Stimulated activated CD8-positive, alpha-beta memory T cell treated with anti-CD3 and anti-CD28 coated beads, Interleukin-7, amount 100 ng/mL, for 1 hour (primary cell): ENCODE measurements around the gene CLDN22.

Source experiments
- DNase-seq, 2 donors: peaks; one replicate each; pipeline ENCODE4 v3.0.0-alpha.2; 2020; ENCODE audit warnings: low read depth in 2 of 2

The CLDN22 gene

DNA sequence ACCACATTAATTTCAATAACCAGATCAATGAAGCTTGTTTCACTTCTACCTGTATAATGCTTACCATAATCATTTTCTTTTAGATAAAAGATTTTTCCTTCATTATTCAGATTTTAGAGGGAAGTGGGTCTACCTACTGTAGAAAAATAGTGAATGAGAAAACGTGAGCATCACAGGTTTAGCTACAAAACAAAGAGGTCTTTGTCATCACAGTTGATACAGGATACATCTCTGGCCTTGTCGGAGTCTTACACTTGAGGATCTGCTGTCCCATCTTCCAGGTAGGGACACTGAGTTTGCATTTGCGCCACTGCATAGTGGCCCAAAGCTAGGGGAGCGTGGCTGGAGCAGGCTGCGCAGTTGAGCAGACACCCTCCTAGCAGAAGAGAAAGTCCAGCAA, 1.4 kb upstream of the CLDN22 start:
- DNase-seq = no peak

DNA sequence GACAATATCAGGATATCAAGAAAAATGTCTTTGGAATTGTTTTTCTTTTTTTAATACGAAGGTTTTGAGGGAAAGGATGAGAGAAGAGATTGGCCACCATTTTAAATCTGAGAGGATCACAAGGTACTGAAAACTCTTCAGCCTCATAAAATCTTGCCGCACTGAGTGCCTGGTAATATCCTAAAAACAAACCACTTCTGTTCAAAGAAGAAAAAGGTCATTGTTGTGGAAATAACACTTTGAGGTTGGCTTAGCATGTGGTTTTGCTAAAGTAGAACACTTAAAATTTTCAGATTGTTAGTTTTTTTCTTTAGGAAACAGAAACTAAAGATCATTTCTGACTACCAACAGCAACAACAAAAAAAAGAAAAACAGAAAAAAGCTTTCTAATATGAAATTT, 1.0 kb upstream of the CLDN22 start:
- no peak for DNase-seq

DNA sequence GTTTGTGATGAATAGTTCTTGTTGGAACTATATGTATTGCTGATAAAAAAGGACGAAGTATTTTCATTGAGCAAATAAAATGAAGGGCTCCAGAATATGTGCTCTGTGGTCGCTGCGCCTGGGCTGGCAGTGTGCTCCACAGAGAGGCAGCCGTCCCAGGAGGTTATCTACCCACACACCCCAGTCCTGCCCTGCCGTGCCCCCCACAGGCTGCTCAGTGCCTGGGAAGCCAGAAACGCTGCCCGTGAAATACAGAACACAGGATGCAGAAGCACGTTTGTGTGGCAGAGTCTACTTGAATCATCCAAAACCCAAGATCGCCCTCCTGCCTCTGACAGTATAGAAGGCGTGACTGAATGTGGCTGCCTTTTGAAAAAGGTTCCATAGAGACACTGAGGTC, 1.4 kb downstream of the CLDN22 start:
- DNase-seq = no peak

DNA sequence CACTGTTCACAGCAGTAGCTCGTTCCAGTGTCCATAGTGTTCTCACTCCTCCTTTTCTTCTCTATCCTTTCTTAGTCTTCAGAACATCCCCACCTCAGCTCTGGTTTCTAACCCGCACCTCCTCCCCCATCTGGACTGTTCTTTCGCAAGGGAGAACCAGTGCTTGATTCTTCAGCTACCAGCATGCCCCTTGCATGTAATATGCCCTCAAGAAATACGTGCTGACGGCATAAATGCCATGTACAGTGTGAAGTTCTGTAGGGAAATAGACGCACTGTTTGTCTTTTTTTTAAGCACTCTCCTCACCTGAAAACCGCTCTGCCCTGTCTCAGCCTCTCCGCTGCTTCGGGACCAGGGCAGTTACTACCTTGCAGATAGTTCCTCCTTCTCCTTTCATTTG, 5.3 kb downstream of the CLDN22 start:
- DNase-seq = no peak

DNA sequence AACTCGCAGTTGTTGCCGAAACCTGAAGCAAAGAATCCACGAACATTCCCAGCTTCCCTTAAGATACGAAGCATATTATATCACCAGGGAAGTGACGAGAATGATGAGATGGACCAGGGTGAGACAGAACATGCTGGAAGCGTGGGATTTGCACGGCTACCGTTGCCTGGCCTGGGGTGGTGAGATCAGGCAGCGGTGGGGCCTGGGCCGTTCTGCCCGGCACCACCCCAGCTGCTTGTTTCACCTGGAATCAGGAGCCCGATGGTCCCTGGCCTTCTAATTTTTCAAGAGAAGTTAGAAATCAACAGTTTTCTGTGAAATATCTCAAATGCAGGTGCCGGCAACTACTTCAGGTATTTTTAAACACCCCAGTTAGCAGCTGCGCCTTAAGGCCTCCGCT, 5.7 kb downstream of the CLDN22 start:
- DNase-seq = no peak

DNA sequence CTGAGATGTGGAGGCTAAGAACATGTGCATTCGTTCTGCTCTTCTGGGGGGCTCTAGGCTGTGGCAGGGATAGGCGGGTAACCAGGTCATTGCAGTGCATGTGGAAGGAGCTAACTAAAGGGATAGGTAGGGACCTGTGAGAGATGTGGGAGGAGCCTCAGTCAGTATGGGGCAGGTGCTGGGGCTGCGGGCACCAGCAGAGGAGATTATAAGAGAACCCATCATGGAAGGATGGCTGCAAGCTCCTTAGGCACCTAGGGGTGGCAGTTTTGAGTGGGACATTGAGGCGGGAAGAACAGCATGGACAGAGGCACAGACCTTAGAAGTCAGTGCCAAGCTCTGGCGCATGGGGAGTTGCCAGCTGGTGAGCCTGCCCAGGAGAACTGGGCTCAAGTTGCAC, 7.2 kb downstream of the CLDN22 start:
- no peak for DNase-seq

DNA sequence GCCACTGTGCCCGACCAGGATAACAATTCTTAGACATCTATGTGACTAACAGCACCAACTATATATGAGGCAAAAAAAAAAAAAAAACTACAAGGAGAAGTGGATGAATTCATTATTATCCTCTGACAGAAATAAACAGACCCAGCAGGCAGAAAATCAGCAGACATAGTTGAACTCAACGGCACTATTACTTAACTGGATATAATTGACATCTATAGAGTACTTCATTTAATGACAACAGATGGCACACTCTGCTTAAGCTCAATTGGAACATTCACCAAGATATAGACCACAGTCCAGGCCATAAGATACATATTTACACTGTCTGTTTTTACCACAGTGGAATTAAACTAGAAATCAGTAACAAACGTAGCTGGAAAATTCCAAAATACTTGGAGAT, 13.3 kb downstream of the CLDN22 start:
- no peak for DNase-seq

DNA sequence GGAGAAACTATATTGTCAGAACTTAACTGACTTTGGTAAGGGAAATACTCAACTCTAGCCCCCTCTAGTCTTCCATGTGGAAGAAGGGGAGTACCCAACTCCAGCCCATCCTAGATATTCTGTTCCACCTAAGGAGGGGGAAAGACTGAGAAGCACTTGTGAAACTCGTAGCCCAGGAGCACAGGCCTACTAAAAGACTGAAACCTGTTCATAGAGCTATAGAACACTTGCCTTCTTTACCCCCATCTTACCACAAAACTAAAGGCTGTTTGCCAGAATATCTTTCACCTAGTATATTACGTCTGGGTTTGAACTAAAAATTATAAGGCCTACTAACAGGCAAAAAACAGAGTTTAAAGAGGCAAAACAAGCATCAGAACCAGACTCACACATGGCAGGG, 15.5 kb downstream of the CLDN22 start:
- DNase-seq = no peak

DNA sequence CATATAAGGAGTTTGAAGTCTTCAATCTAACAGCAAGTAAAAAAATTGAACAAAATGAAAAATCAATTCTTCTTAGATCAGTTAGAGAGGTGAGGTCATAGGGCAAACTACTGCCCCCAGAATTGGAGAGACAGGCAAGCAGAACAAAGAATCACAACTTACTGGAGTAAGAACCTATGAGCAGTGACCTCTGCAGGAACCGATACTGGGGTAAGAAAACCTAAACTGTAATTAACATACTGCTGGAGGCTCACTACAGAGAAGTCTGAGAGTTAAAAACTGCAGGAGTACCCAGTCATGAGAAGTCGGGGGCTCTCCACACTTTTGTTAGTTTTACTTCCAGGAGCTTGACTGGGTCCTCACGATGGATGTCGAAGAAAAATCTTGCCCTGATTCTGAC, 16.0 kb downstream of the CLDN22 start:
- DNase-seq = no peak

DNA sequence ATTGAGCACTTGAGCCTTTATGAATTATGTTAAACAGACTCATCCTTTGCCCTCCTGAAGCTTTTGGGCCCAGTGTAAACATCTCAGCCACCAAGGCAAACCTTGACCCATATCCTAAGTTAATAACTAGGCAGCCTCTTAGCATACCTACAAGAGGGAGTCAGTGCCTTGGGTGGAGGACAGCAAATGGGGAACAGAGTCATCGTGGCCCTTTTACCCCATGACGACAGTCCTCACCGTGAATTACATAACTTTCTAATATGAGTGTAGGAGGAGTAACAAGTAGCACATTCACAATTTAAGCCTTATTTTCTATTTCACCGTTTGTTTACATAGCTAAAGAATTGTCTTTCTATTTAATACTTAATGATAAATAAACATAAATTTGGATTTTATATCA, 16.8 kb downstream of the CLDN22 start:
- DNase-seq = no peak

DNA sequence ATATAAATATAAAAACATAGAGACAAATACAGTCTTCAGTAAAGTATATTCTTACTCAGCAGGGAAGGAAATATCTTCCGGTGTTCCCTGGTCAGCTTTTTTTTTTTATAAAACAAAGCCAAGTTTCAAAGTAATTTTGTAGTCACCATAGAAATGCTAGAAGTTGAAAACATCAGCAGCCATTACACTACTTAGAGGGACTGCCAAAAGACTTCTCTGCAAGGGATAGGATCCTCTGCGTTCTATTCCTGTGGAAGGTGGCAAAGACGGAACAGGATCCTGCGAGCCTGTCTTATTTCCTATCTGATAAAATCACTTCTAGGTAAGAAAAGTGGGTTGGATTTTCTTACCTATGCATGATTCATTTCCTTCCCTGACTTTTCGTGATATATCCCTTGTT, 19.4 kb downstream of the CLDN22 start:
- no peak for DNase-seq

DNA sequence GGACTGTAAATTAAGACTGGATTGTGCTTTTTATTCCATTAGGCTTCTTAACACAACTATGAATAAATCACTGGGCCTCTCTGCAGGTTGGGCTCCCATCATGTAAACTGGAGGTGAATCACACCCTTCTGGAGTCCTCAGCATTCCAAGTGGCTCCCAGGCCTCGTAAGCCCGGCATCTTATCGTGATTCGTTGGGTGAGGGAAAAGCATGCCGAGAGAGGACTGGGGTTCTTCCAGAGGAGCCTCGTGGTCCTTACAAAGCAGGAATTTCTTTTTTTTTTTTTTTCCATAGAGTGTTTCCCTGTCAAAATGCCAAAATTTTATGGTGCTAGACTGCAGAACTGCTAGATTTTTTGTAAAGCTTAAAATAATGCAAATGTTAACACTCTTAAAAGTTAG, 20.0 kb downstream of the CLDN22 start:
- no peak for DNase-seq

DNA sequence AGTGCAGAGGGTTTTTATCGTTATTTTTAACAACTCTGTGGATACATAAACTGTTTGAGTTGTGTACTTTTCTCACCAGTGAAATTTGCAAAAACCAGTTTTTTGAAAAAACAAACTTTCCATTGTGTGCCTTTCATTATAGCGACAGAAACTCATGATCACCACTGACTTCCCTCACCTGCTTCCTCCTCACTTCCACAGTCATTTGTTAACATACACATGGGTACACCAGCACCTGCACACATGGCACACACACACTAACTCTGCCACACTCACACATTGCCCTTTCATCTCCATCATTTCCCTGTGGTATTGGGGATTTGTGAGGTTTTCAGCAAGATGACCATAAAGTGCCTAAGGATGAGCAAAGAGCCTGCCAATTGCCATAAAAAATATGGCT, 20.6 kb downstream of the CLDN22 start:
- DNase-seq = no peak

DNA sequence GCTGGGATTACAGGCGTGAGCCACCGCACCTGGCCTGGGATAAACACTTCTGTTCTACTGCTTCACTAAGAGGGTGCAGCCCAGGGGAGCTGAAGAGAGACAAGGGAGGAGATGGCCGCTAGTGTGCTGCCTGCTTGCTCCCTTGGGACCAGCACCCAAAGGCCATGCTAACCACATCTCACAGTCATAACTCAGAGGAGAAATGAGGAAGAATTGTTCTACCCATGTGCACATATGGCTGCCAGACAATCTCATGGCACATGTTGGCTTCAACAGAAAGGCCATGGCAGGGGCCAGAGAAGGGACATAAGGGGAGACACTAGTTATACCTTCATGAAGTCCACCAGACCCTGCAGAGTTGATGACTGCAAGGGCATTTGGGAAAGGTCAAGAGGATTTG, 22.4 kb downstream of the CLDN22 start:
- DNase-seq = no peak

DNA sequence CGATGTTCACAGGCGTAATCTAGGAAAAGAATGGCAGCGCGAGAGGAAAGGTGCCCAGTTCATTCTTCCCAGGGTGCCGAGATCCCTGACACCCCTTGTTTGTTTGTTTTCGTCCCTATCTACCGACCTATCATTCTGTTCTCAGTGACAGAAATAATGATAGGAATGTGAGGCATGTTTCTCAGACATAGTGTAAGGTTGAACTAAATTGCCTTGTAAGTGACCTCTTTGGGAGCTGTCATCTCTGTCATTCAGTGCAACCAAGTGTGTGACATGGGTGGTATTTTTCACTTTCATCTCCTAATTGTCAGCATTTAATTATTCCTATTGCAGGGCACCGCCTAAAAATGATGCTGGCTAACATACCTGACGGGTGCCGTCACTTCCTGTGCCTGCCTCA, 24.4 kb downstream of the CLDN22 start:
- DNase-seq = no peak

DNA sequence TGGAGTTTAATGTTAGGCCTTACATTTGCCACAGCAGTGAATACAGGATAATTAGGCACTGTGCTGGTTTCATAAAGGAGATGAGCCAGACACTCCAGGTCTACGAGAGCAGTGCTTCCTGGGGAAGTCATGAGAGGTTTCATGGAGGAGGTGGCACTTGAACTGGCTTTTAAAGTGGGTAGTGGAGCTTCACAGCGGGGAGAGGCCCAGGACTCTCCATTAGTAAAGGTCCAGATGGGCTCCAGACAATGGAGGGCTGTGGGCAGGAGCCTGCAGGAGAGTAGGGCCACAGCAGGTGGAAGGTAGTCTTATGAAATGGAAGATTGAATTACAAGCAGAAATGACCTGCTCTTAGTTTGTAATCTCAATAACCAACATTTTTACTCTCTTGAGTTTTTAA, 29.0 kb downstream of the CLDN22 start:
- DNase-seq = no peak

DNA sequence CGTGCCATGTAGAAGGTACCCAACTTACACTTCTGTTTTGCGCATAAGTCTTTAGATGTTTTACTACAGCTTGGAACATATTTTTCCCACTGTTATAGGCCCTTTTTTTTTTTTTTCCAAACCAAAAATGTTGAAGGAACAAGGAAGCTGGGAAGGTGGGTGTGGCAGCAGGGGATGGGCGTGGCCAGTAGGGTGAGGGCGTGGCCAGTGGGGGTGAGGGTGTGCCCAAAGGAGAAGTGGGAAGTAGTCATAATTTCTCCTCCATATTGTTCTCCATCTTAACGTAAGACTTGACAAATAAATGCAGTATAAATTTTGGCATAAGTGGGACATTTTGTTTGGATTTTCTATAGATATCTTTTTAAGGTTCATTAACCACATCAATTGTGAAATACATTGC, 30.4 kb downstream of the CLDN22 start:
- no peak for DNase-seq

DNA sequence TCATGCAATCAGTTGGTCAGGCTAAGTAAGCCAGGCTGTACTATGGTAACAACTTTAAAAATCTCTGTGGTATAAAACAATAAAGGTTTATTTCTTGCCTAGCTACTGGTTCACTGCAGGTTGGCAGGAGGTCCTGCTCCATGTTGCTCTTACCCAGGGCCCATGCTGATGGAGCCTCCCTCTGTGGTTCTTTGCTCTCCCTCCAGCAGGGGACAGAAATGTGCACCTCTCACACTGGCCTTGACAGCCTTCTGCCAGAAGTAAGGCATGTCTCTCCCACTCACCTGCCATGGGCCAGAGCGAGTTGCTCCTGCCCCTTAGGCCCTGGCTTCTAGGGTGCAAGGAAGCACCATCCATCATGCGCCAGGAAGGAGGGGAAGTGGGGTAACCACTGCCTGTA, 31.1 kb downstream of the CLDN22 start:
- no peak for DNase-seq

DNA sequence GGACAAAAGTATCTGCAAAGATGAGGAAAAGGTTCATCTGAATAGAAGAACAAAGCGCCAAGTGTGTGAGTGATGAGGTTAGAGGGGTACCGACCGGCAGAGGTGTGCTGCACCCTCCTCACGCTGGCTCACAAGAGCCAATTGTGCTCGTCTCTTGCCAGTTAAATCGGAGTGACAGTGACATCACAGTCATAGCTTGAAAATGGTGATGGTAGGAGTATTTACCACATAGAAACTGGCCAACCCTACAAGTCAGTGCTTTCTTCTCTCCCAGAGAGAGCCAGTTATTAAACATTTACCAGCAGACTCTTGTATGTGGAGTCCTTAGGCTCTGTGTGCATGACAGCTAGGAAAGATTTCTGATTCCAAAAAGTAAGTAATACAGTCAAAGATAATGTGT, 32.4 kb downstream of the CLDN22 start:
- no peak for DNase-seq

DNA sequence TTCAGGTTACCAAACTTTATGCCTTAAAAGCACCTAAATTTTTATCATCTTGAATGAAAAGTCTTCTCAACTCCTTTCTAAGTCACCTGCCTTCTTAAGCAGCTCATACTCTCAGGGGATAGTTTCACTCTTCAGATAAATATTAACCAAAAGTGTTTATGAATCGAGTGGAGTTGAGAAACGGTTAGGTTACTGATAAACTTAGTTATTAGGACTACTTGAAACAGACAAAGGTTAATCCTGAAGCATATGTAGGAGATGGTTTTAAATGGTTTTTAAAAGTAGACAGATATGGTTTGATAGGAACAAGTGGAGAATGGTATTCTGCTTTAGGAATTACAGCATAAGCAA, 32.8 kb downstream of the CLDN22 start:
- DNase-seq = no peak

DNA sequence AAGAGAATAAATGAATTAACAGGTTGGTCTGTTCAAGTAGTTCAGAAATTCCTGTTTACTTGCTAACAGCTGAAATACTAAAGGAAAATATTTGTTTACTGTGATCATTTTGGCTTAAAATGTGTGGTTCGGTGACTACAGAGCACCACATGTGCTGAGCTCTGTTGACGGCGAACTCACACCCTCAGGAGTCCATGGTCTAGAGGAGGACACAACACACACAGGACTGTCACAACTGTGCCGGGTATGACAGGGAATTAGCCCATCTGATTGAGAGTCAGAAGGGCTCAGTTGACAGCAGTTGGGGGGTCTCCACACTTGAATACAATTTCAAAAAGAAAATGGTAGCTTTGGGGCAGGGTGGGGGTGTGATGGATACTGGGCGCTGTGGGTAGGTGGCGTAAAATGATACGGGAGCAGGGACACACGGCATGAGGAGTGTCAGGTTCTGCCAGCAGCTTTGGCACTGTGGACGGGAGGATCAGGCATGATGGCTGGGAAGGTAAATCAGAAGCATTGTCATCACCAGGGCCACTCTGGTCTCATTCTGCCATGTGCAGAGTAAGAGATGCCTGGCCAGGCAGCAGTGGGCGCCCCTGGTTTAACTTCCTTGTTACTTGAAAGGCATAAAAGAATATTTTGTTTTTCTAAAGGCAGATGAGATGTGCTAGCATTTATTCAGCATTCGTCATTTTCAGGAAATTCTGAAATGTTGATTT, 33.3 kb downstream of the CLDN22 start:
- DNase-seq = no peak

DNA sequence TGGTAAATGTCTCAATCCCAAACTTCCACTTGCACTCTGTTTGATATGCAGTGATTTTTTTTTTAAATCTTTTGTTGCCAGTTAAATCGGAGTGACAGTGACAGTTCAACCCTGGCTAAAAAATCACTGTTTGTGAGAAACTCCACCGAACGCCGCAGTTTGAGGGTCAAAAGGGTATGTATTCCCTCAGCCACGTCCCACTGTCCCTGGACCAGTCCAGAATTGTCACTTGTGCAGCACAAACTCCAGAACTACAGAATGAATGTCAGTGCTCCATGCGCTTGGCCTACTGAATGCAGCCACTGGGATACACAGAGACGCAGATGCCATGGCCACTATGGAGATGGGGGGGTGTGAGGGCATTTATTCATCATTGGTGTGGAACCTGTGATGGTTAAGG, 34.2 kb downstream of the CLDN22 start:
- no peak for DNase-seq

DNA sequence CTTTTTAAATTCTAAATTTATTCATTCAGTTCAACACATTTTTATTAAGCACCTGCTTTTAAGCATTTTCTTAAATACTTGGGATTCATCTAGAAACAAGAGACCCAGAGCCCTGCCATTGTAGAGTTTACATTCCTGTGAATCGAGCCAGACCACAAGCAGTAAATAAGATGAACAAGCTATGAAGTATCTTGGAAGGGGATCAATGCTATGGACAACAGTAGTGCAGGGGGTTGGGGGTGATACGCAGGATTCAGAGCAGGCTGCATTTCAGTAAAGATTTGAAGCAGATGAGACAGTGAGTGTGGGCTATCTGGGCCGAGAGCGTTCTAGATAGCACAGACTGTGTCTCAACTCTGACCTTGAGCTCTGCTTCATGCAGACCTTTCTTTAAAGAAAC, 35.1 kb downstream of the CLDN22 start:
- no peak for DNase-seq

DNA sequence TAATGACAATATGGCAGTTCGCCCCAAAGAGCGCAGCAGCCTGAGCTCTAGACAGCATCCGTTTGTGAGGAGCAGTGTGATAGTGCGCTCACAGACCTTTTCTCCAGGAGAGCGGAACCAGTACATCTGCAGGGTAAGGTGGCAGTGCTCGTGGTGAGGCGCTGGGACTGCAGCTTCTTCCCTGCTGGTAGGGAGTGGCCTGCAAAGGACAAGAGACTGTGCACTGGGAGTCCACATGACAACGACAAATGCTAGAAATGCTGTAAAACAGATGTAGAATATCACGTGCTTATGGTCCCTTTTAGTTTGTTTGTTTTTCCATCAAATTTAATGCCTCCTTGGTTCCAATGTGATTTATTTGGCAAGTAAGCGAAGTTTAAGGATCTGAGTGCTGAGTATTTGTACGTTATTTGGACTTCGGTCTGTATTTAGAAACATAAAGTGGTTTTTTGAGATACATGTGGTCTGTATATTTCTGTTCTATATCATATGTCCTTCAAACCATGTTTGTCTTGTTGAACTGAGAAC, 35.8 kb downstream of the CLDN22 start:
- DNase-seq = no peak
